HEK293 (cell line): ENCODE measurements around the gene IRF7.

Source experiments
- CTCF ChIA-PET: fragments of 350-600 bp; formaldehyde crosslinking; extraction: SDS; loops from one replicate; lab custom pipeline; 2021; ENCODE audit warnings: antibody characterized with exemption; lab: Yijun Ruan, JAX
- POLR2A ChIA-PET: fragments of 300-600 bp; formaldehyde crosslinking; extraction: SDS; loops from one replicate; lab custom pipeline; 2020; ENCODE audit warnings: antibody characterized with exemption, inconsistent platforms; lab: Yijun Ruan, JAX
- H3K27ac ChIP-seq: fragments of 200-500 bp; sonication (Bioruptor generic); 2 replicates; pipeline ENCODE4 v1.5.1; 2014; ENCODE audit warnings: low read depth, low read length, control low read depth, inconsistent platforms; ENCODE audit errors: extremely low read depth
- H3K36me3 ChIP-seq, 2 experiments: fragments of 200-500 bp in 1 of 2; sonication (Bioruptor generic) in 1 of 2; 1 replicate in 1 of 2; 2 replicates in 1 of 2; pipeline ENCODE4 v1.5.1; 2014 to 2017; ENCODE audit warnings: inconsistent platforms in 2 of 2, low read length in 2 of 2; ENCODE audit not compliant: control insufficient read depth in 2 of 2, insufficient read depth in 1 of 2
- H3K4me1 ChIP-seq: fragments of 200-500 bp; sonication (Bioruptor generic); 2 replicates; pipeline ENCODE4 v1.5.1; 2014; ENCODE audit warnings: mild to moderate bottlenecking, low read length, inconsistent platforms; ENCODE audit not compliant: control insufficient read depth, insufficient read depth
- H3K4me3 ChIP-seq: 2 replicates; pipeline ENCODE4 v1.5.1; 2011; ENCODE audit warnings: low read depth, mild to moderate bottlenecking, control low read depth, low read length, moderate library complexity
- H3K9me3 ChIP-seq: fragments of 200-500 bp; sonication (Bioruptor generic); 2 replicates; pipeline ENCODE4 v1.5.1; 2014; ENCODE audit warnings: low read depth, low read length, inconsistent platforms; ENCODE audit not compliant: control insufficient read depth, insufficient read depth
- GLIS2 ChIP-seq: fragments of 450-650 bp; formaldehyde crosslinking; IDR thresholded peaks from 2 replicates; pipeline ENCODE4 v1.5.1; 2016; ENCODE audit warnings: missing biosample characterization, missing genetic modification characterization
- ZIC2 ChIP-seq: fragments of 450-650 bp; formaldehyde crosslinking; IDR thresholded peaks from 2 replicates; pipeline ENCODE4 v1.5.1; 2016; ENCODE audit warnings: missing biosample characterization, missing genetic modification characterization
- ZNF302 ChIP-seq: fragments of 450-650 bp; formaldehyde crosslinking; IDR thresholded peaks from 2 replicates; pipeline ENCODE4 v1.5.1; 2016; ENCODE audit warnings: missing biosample characterization, missing genetic modification characterization, low read depth
- ZNF76 ChIP-seq: fragments of 450-650 bp; formaldehyde crosslinking; IDR thresholded peaks from 2 replicates; pipeline ENCODE4; 2016; ENCODE audit warnings: low read depth, missing biosample characterization, missing genetic modification characterization, borderline replicate concordance

Gene IRF7

DNA sequence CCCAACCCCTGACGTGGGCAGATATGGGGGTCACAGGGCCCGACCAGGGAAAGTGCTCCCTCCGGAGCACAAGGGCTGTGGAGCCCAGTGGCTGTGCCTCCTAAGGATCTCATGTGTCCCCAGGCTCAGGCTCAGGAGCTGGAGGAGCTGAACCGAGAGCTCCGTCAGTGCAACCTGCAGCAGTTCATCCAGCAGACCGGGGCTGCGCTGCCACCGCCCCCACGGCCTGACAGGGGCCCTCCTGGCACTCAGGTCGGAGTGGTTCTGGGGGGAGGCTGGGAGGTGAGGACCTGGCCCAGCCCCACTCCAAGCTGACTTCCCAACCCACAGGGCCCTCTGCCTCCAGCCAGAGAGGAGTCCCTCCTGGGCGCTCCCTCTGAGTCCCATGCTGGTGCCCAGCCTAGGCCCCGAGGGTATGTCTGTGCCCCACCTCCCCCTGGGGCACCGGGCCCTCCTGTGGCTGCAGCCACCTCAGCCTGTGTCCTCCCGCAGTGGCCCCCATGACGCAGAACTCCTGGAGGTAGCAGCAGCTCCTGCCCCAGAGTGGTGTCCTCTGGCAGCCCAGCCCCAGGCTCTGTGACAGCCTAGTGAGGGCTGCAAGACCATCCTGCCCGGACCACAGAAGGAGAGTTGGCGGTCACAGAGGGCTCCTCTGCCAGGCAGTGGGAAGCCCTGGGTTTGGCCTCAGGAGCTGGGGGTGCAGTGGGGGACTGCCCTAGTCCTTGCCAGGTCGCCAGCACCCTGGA is 52.5 kb downstream of the IRF7 start:
- H3K4me3 ChIP-seq: no peak overlapping the region
- TF ChIP-seq GLIS2: peak; percentile 12; the same call in 1 of the 2 replicates
- no peak for TF ChIP-seq ZNF302 (tag by site-specific recombination)
- TF ChIP-seq ZNF76 (tag by site-specific recombination): no peak
- TF ChIP-seq ZIC2 (tag by site-specific recombination): peak; percentile 63
- H3K4me1 ChIP-seq: no peaks in the 10 kb centered on the region
- POLR2A ChIA-PET: interaction anchor here (0.6 to 4.5 kb wide), 5 partner anchors 8 to 156 kb away, joined by 3 to 28 read pairs (median 3); partner anchors contain the start of gene PHRF1
- H3K9me3 ChIP-seq: no peaks in the 10 kb centered on the region
- H3K27ac ChIP-seq: no peak overlapping the region
- peaks cover 0 to 26% of the 10 kb centered on the region in 2 experiments; a peak in 1 of 3 replicates for H3K36me3 ChIP-seq
- CTCF ChIA-PET: interaction anchor here (1.6 kb wide), 1 partner anchor 49 kb away, joined by 3 read pairs; no protein-coding TSS in a partner anchor
